ENCODE measurements around the gene SLC32A1. TPM values are rescaled to one million over a fixed set of nuclear protein-coding genes. Genes with fewer than 3 reads are reported as not detected.

The SLC32A1 gene
- total and polyA plus RNA-seq, 5 experiments from 2014 or later = not detected

DNA sequence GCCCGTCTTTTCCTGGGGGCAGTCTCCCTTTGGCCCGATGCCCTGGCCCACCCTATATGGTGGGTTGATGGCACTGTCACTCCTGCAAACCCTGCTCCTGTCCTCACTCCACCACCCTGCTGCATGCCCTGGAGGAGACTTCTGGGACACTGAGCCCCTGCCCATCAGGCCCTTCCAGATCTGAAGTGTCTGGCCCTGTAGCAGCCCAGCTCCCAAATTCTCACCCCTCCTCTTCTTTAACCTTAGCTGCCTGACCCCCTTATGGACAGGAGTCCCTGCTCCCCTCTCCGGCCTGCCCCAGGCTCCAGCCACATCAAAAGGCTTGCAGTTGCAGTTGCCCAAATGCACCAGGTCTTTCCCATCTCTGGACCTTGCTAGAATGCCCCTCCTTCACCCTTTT, 20.8 kb upstream of the SLC32A1 start:
- Mint-ChIP-seq H3K27me3 (peaks cover 11 to 65% (median 25%) of the 10 kb centered on the region in 5 donors), H3K9me3 (no peaks in the 10 kb centered on the region), H3K36me3 (no peaks in the 10 kb centered on the region), H3K27ac (no peak overlapping the region), H3K4me1 (no peaks in the 10 kb centered on the region), H3K4me3 (no peak overlapping the region)
- ATAC-seq (no peak), DNase-seq (no peak)
- POLR2A ChIA-PET = no interaction called here

DNA sequence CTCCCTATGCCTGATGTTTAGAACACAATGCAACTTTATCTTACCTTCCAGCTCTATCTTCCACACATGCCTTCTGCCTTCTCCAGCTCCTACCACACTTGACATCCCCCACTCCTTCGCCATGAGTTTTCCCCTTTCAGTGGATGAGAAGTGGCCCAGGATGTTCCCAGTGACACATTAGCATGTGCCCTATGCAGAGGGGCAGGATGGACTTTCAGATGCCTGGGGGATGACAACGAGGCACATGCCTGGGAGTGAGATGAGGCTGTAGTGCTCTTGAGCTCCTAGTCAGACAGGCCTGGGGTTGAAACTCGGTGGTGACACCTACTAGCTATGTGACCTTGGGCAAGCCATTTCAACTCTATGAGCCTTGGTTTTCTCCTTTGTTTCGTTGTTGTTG, 20.1 kb upstream of the SLC32A1 start:
- Mint-ChIP-seq H3K27me3 (peaks cover 11 to 65% (median 26%) of the 10 kb centered on the region in 5 donors), H3K4me1 (no peaks in the 10 kb centered on the region), H3K27ac (no peak overlapping the region), H3K4me3 (no peak overlapping the region), H3K9me3 (no peaks in the 10 kb centered on the region), H3K36me3 (no peaks in the 10 kb centered on the region)
- no peak for DNase-seq
- POLR2A ChIA-PET = no interaction called here
- ATAC-seq = no peak

DNA sequence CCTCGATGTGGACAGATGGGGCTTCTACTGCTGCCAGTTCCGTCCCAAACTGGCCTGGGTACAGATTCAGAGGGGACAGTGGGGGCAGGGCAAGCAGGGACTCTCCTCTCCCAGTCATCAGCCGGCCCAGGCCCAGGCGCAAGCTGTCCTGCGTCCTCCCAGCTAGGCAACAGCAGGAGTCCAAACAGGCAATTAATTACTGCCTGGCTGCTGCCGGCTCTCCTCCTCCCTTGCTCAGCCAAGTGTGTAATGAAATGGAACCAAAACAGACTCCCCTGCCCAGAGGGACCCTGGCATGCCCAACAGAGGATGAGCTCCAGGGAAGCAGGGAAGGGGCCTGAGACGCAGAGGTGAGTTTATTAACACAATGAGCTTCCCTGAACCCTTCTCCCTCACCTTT, 17.8 kb upstream of the SLC32A1 start:
- no peak for ATAC-seq
- H3K27ac Mint-ChIP-seq = no peak overlapping the region

DNA sequence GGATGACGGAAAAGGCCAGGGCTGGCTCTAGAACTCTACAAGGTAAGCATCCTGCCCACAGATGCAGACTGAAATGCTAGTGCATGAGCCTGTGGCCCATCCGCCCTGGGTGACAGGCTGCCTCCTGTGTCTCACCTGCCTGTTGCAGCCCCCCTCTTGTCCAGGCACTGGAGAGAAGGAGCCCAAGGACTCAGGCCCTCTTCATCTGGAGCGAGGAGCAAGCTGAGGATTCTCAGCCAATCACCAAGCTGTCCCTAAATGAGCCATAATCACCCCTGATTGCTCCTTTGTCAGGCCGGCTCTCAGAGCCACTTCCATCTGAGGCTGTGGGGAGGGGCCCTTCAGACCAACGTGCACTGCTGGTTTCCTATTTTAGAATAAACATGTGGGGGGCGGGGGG, 10.0 kb upstream of the SLC32A1 start:
- Mint-ChIP-seq H3K27ac (no peak overlapping the region), H3K27me3 (peaks cover 14 to 67% (median 57%) of the 10 kb centered on the region in 5 donors), H3K4me1 (no peaks in the 10 kb centered on the region), H3K36me3 (no peaks in the 10 kb centered on the region), H3K9me3 (no peaks in the 10 kb centered on the region), H3K4me3 (no peak overlapping the region)
- POLR2A ChIA-PET = no interaction called here
- ATAC-seq (no peak), DNase-seq (no peak)

More for the DNA sequence above, 17.8 kb upstream of the SLC32A1 start:
- Mint-ChIP-seq H3K36me3 (no peaks in the 10 kb centered on the region), H3K9me3 (no peaks in the 10 kb centered on the region), H3K4me1 (no peaks in the 10 kb centered on the region), H3K4me3 (no peak overlapping the region), H3K27me3 (peaks cover 11 to 58% (median 35%) of the 10 kb centered on the region in 5 donors)
- DNase-seq = no peak
- POLR2A ChIA-PET = no interaction called here

DNA sequence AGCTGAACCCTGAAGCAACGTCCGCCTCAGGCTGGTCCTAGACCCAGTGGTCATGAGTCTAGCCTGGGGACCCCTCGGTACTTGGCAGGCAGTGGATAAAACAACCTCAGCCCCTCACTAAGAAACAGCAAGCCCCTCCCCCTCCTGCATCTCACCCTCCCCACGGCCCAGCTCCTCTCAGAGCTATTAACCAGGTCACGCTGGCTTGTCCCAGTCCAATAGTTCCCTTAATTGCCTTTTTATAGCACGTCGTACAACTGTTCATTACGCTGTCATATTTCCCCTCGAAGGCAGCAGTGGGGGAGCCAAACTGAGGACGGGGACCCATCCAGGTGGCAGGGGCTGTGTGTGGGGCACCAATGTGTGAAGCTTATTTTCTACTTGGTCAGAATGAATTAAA, 8.6 kb upstream of the SLC32A1 start:
- no peak for ATAC-seq
- Mint-ChIP-seq H3K27me3 (peaks cover 18 to 79% (median 58%) of the 10 kb centered on the region in 5 donors), H3K9me3 (no peaks in the 10 kb centered on the region), H3K4me1 (no peaks in the 10 kb centered on the region), H3K4me3 (no peak overlapping the region), H3K27ac (no peak overlapping the region), H3K36me3 (no peaks in the 10 kb centered on the region)
- DNase-seq = no peak
- POLR2A ChIA-PET = no interaction called here

- POLR2A ChIA-PET = no interaction called here
- DNase-seq (no peak), ATAC-seq (no peak)
- Mint-ChIP-seq H3K4me3 (peak overlapping the region in 3 of 10 donors; percentile 0 to 39 (median 9)), H3K9me3 (no peaks in the 10 kb centered on the region), H3K27ac (no peak overlapping the region), H3K4me1 (peaks cover 22 to 44% (median 37%) of the 10 kb centered on the region in 4 donors), H3K36me3 (peaks cover 0 to 8% (median 0%) of the 10 kb centered on the region in 3 donors), H3K27me3 (peaks cover 50 to 96% (median 73%) of the 10 kb centered on the region in 5 donors)
Measured at GRCh38 chr20:38722683-38723016, 1.6 kb upstream of the SLC32A1 start.

- H3K4me3 Mint-ChIP-seq = peak overlapping the region in 8 of 10 donors; percentile 4 to 61 (median 42)
- H3K9me3 Mint-ChIP-seq = no peaks in the 10 kb centered on the region
- peaks cover 0 to 14% (median 0%) of the 10 kb centered on the region in 3 donors for H3K36me3 Mint-ChIP-seq
- peaks cover 54 to 96% (median 75%) of the 10 kb centered on the region in 5 donors for H3K27me3 Mint-ChIP-seq
- H3K4me1 Mint-ChIP-seq = peaks cover 26 to 50% (median 42%) of the 10 kb centered on the region in 4 donors
- DNase-seq (no peak), ATAC-seq (peak in 1 of 2 donors; percentile 17)
- POLR2A ChIA-PET = no interaction called here
- H3K27ac Mint-ChIP-seq = no peak overlapping the region
Measured at GRCh38 chr20:38723017-38723847, 1.1 kb upstream of the SLC32A1 start.

DNA sequence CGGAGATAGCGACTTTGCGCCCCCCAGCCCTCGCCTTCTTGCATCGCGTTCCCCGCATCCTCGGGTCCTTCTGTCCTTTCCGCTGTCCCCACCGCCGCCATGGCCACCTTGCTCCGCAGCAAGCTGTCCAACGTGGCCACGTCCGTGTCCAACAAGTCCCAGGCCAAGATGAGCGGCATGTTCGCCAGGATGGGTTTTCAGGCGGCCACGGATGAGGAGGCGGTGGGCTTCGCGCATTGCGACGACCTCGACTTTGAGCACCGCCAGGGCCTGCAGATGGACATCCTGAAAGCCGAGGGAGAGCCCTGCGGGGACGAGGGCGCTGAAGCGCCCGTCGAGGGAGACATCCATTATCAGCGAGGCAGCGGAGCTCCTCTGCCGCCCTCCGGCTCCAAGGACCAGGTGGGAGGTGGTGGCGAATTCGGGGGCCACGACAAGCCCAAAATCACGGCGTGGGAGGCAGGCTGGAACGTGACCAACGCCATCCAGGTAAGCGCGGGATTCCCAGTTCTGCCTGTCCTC, 401 bp downstream of the SLC32A1 start:
- peaks cover 63 to 96% (median 79%) of the 10 kb centered on the region in 5 donors for H3K27me3 Mint-ChIP-seq
- no peak overlapping the region for H3K27ac Mint-ChIP-seq
- ATAC-seq = no peak
- H3K36me3 Mint-ChIP-seq = peaks cover 0 to 17% (median 0%) of the 10 kb centered on the region in 3 donors
- peaks cover 32 to 61% (median 53%) of the 10 kb centered on the region in 4 donors for H3K4me1 Mint-ChIP-seq
- peak overlapping the region in 7 of 10 donors; percentile 16 to 64 (median 44) for H3K4me3 Mint-ChIP-seq
- H3K9me3 Mint-ChIP-seq = peaks cover 0 to 2% (median 0%) of the 10 kb centered on the region in 9 donors
- POLR2A ChIA-PET = no interaction called here
- no peak for DNase-seq

GRCh38 chr20:38725148-38725901, 1.0 kb downstream of the SLC32A1 start:
- ATAC-seq (peak; percentile 19 to 52), DNase-seq (peak in 1 of 10 donors; percentile 14)
- Mint-ChIP-seq H3K27me3 (peaks cover 69 to 98% (median 84%) of the 10 kb centered on the region in 5 donors), H3K9me3 (peaks cover 0 to 5% (median 0%) of the 10 kb centered on the region in 9 donors), H3K36me3 (peaks cover 0 to 17% (median 2%) of the 10 kb centered on the region in 3 donors), H3K4me3 (peak overlapping the region; percentile 1 to 72 (median 66)), H3K4me1 (peaks cover 36 to 68% (median 60%) of the 10 kb centered on the region in 4 donors), H3K27ac (peak overlapping the region in 1 of 10 donors; percentile 26)
- POLR2A ChIA-PET = interaction anchor here (1.1 kb wide), 1 partner anchor 23 kb away, joined by 3 read pairs; the partner anchor contains the start of gene ACTR5

DNA sequence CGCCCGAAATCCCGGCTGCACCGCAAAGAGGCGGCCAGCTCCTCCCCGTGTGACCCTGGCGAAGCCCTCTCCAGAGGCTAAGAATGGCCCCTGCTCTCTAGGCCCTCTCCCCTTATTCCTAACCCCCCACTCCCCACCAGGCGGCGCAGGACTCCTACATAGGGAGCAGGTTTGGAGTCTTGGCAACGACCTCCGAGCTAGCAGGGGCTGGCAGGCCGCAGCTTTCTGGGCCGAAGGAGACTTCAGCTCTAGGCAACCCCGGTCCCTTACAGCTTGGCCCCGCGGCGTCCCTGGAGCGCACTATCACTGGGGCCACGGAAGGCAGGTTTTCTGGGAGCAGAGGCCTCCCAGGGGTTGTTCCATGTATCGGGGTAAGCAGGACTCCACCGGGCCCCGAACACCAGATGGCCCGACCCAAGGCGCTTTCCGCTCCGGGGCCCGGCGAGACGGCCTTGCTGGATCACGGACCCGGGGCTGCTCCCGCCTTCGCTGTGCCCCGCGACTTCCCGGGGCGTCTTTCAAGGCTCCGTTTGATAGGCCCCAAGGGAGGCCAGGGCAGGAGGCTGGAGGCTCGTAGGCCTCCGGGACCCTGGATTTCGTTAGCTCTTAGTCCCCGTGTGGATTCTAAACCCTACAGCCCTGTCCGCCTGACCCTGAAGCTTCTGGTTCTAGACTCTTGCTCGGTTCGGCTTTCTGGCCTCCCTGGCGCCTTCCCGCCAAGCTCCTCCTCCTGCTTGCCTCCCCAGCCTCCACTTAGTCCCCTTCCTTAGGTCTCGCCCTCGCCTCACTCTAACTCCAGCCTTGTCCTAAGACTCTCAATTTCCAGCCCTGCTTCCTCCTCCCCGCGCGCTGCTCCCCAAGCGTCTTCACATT, 1.9 kb downstream of the SLC32A1 start:
- Mint-ChIP-seq H3K9me3 (peaks cover 0 to 5% (median 0%) of the 10 kb centered on the region in 9 donors), H3K27me3 (peaks cover 66 to 98% (median 82%) of the 10 kb centered on the region in 5 donors), H3K27ac (peak overlapping the region in 2 of 10 donors; percentile 2 to 76), H3K4me1 (peaks cover 42 to 76% (median 68%) of the 10 kb centered on the region in 4 donors), H3K4me3 (peak overlapping the region in 9 of 10 donors; percentile 16 to 79 (median 68)), H3K36me3 (peaks cover 0 to 17% (median 2%) of the 10 kb centered on the region in 3 donors)
- DNase-seq (peak in 2 of 10 donors; percentile 29 to 34), ATAC-seq (no peak)
- POLR2A ChIA-PET = interaction anchor here (1.1 kb wide), 1 partner anchor 22 kb away, joined by 3 read pairs; the partner anchor contains the start of gene ACTR5

DNA sequence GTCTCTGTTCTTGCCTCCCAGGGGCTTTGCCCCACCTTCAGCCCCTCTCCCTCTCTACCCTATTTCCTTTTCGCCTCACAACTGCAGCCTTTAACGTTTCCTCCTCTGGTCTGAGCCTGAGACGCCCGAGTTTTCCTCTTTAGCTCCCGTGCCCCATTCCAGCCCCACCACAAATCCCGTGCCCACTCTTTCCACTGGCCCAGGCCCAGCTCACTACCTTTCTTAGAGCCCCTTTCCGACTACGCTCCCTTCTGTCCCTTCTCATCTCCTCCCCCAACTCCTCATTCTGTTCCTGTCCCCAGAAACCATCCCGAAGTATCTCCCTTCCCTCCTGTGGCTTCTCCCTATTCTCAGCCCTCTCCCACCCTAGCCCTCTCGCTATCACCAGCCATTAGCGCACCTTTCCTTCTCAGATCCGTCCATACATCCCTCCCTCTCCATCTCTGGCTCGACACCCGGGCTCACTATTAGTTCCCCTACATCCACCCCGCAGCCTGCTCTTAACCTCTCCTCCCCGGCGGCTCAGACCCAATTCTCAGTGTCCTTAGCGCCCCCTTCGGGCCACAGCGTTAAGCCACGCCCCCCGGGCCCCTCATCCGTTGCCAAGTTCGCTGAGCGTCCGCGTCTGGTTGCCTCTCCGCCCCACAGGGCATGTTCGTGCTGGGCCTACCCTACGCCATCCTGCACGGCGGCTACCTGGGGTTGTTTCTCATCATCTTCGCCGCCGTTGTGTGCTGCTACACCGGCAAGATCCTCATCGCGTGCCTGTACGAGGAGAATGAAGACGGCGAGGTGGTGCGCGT, 2.7 kb downstream of the SLC32A1 start:
- ATAC-seq = peak in 1 of 2 donors; percentile 9

More for the DNA sequence above, 2.7 kb downstream of the SLC32A1 start:
- Mint-ChIP-seq H3K27ac (peak overlapping the region in 5 of 10 donors; percentile 2 to 76 (median 62)), H3K27me3 (peaks cover 61 to 98% (median 79%) of the 10 kb centered on the region in 5 donors), H3K9me3 (peaks cover 0 to 5% (median 0%) of the 10 kb centered on the region in 9 donors), H3K36me3 (peaks cover 0 to 17% (median 2%) of the 10 kb centered on the region in 3 donors), H3K4me3 (peak overlapping the region; percentile 0 to 79 (median 61)), H3K4me1 (peaks cover 42 to 85% (median 74%) of the 10 kb centered on the region in 4 donors)
- POLR2A ChIA-PET = no interaction called here
- peak in 8 of 10 donors; percentile 20 to 55 (median 44) for DNase-seq
